GM21423 (cell line): ENCODE results near the gene SLC25A13.
"Not testable (repeated sequence)": the region's sequence is repeated elsewhere in the genome, so short reads cannot be mapped to it uniquely, and the experiment has no call there.

Experiments
- ATAC-seq: cut with Tn5 transposase; IDR thresholded peaks from one replicate; pipeline ENCODE4 v1.9.1; 2021; ENCODE audit warnings: mild to moderate bottlenecking, moderate library complexity; ENCODE audit not compliant: unreplicated experiment

SLC25A13 gene

GRCh38 chr7:96321658-96322372 lies at the start of gene SLC25A13:
SLC25A13 (minus strand) TSS chr7:96322098; CDS start chr7:96321956, 142 bp downstream.
- peak; percentile 81 for ATAC-seq

GRCh38 chr7:96365916-96366315 lies 44.0 kb upstream of the SLC25A13 start:
- ATAC-seq: not testable (repeated sequence)

- no peak for ATAC-seq
Measured at GRCh38 chr7:96361116-96361857, 39.4 kb upstream of the SLC25A13 start.

GRCh38 chr7:96359876-96360275 lies 38.0 kb upstream of the SLC25A13 start:
- ATAC-seq: peak; percentile 90

- ATAC-seq: not testable (repeated sequence)
Measured at GRCh38 chr7:96358236-96358971, 36.5 kb upstream of the SLC25A13 start.

- ATAC-seq: no peak
Measured at GRCh38 chr7:96355990-96356506, 34.1 kb upstream of the SLC25A13 start.

- ATAC-seq: no peak
Measured at GRCh38 chr7:96354881-96355280, 33.0 kb upstream of the SLC25A13 start.

GRCh38 chr7:96349572-96349971 lies 27.7 kb upstream of the SLC25A13 start:
- ATAC-seq: no peak

GRCh38 chr7:96347471-96347870 lies 25.6 kb upstream of the SLC25A13 start:
- ATAC-seq: no peak

- no peak for ATAC-seq
Measured at GRCh38 chr7:96346293-96346953, 24.5 kb upstream of the SLC25A13 start.

- ATAC-seq: no peak
Measured at GRCh38 chr7:96344236-96344635, 22.3 kb upstream of the SLC25A13 start.

GRCh38 chr7:96342049-96342448 lies 20.2 kb upstream of the SLC25A13 start:
- no peak for ATAC-seq

GRCh38 chr7:96337519-96337918 lies 15.6 kb upstream of the SLC25A13 start:
- no peak for ATAC-seq

- ATAC-seq: no peak
Measured at GRCh38 chr7:96332325-96332724, 10.4 kb upstream of the SLC25A13 start.

GRCh38 chr7:96331775-96332174 lies 9.9 kb upstream of the SLC25A13 start:
- ATAC-seq: no peak

GRCh38 chr7:96331233-96331632 lies 9.3 kb upstream of the SLC25A13 start:
- ATAC-seq: no peak

- no peak for ATAC-seq
Measured at GRCh38 chr7:96330193-96330592, 8.3 kb upstream of the SLC25A13 start.

- no peak for ATAC-seq
Measured at GRCh38 chr7:96329241-96329640, 7.3 kb upstream of the SLC25A13 start.

- ATAC-seq: no peak
Measured at GRCh38 chr7:96328016-96328415, 6.1 kb upstream of the SLC25A13 start.

GRCh38 chr7:96327429-96327828 lies 5.5 kb upstream of the SLC25A13 start:
- no peak for ATAC-seq

- ATAC-seq: not testable (repeated sequence)
Measured at GRCh38 chr7:96326752-96327151, 4.9 kb upstream of the SLC25A13 start.
